ENCODE data around the gene ZNF831.

DNA sequence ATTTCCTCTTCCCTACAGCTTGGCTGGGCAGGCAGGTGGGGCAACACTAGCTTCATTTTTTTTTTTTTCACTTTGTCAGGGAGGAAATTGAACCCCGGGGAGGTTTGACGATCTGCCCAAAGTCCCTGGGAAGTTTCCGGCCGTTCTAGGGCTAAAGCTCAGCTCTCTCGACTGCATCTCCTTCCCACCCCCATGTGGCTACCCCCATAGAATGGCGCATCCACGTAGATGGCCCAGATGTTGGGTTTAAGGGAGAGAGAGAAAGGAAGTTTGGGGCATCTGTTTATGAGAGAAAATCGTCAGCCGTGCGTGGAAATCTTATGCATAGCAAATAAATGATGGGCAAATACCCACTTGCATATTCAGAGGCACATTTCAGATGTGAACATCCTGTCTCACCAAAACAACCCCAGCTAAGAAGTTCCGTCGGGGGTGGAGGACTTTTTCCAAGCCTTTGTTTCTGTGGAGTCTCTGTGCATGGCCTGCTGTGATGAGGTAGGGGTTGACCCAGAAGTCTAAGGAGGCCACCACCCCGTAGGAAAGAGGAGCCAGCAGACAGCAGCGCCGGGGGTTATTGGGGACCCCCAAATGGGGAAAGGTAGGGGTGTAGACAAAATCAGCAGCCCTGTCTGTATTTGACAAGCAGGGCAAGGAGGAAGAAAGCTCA, 40.5 kb upstream of the ZNF831 start:
- TF ChIP-seq CTCF (IDR thresholded peaks at IDR 0.05 in 2 of 3, conservative IDR thresholded peaks at IDR 0.05 in 1 of 3; ENCODE audit: control insufficient read depth in 2 of 3, extremely low read depth in 1 of 3, insufficient read depth in 1 of 3, low read depth in 3 of 3, low read length in 3 of 3) (no peak), NKRF (conservative IDR thresholded peaks at IDR 0.05) (no peak), BHLHE40 (IDR thresholded peaks at IDR 0.05; ENCODE audit: borderline replicate concordance in 1 of 2, low read depth in 2 of 2, low read length in 1 of 2) (no peak), RELA (IDR thresholded peaks at IDR 0.05; ENCODE audit: borderline replicate concordance, partially characterized antibody) (no peak)

Data from GM12878 (cell line).